C1 segment of cervical spinal cord (tissue), 14 donors: ENCODE data around the gene AIF1L.

Experiments
- DNase-seq, 14 donors: peaks; one replicate each; lab custom pipeline; 2025; lab: John Stamatoyannopoulos, UW

The AIF1L gene

DNA sequence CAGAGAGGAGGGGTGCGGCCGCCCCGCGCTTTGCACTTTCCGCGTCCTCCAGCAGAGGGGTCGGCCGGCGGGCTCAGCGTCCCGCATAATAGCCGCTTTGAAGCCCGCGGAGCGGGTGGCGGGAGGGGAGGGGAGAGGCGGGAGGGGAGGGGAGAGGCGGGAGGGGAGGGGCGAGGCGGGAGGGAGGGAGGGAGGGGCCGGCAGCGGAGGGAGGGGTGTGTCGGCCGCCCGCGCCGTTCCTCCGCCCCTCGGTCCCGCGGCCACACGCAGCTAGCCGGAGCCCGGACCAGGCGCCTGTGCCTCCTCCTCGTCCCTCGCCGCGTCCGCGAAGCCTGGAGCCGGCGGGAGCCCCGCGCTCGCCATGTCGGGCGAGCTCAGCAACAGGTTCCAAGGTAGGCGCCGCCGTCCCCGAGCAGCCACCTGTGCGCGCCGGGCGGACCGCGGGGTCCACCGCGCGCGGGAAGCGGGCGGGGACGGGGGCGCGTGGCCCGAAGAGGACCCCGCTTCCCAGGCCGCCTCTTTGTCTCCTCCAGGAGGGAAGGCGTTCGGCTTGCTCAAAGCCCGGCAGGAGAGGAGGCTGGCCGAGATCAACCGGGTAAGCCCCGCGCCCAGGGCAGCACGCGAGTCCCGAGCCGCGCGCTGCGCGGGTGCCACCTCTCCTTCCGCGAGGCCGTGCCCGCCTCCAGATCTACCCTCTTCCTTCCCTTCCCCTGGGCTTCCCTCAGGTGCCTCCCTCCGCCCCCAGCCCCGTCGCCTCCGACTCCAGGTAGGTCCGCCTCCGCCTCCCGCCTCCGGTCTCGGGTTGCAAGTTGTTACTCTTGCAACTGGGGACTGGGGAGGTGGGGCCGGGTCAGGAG, at the start of gene AIF1L:
Gene AIF1L, plus strand, starts transcription at position 263 of the 857 bp plus-strand sequence. Its CDS starts 99 bp downstream, at position 362.
- peak in 10 of 14 donors; percentile 22 to 76 (median 44) for DNase-seq

DNA sequence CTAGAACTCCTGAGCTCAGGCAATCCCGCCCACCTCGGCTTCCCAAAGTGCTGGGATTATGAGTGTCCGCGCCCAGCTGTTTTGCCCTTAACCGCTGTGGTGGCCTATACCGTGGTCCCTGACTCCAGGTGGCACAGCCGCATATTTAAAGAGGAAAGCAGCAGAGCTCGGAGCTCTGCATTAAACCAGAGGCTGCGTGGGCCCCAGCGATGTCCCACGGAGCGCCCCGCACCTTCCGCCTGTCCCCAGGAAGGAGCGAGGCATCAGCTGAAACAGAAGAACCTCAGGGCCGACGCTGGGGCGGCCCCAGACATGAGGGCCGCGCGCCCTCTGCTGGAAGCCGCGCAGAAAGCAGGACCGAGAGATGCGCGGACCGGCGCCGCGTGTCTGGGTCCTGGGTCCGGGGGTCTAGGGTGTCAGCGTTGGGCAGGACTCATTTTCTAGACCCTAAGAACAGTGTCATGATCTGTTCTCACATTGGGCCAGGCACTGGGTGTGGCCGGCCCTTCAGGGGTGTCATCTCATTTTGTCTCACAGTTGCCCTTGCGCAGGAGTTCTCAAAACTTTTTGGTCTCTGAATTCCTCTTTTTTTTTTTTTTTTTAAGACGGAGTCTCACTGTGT, 49.6 kb upstream of the AIF1L start:
- DNase-seq: peak in 11 of 14 donors; percentile 9 to 73 (median 34)

DNA sequence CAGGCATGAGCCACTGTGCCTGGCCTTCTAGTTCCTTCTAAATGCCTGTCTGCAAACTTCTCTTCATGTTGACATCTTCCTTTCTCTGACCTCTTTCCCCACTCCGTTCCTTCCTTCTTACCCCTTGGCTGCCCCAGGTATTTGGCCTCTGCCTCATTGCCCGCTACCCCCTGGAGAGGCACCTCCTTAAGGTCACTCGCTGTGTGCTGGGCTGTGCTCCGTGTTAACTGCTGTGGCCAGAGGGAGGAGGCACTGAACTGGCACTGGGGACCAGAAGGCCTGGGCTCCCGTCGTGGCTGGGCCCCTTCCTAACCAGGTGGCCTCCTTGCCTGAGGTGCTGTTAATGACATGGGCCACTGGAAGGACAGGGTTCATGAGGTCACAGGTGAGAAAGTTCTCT, 48.0 kb upstream of the AIF1L start:
- no peak for DNase-seq

DNA sequence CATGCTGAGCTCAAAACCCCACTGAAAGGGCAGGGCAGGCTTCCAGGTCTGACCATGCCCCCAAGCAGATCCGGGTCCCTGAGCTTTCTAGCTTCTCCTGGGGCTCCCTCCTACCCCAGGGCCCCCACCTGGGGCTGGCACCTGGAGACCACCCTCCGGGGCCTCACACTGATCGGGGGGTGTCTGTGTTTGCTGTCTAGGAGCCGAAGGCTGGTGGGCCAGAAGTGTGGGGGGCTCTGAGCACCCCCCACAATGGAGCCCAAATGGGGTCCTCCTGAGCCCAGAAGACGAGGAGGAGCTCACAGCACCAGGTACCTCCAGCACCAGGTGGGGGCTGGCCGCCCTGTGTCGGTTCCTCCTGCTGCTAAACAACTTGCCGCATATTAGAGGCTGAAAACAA, 47.5 kb upstream of the AIF1L start:
- DNase-seq: no peak

DNA sequence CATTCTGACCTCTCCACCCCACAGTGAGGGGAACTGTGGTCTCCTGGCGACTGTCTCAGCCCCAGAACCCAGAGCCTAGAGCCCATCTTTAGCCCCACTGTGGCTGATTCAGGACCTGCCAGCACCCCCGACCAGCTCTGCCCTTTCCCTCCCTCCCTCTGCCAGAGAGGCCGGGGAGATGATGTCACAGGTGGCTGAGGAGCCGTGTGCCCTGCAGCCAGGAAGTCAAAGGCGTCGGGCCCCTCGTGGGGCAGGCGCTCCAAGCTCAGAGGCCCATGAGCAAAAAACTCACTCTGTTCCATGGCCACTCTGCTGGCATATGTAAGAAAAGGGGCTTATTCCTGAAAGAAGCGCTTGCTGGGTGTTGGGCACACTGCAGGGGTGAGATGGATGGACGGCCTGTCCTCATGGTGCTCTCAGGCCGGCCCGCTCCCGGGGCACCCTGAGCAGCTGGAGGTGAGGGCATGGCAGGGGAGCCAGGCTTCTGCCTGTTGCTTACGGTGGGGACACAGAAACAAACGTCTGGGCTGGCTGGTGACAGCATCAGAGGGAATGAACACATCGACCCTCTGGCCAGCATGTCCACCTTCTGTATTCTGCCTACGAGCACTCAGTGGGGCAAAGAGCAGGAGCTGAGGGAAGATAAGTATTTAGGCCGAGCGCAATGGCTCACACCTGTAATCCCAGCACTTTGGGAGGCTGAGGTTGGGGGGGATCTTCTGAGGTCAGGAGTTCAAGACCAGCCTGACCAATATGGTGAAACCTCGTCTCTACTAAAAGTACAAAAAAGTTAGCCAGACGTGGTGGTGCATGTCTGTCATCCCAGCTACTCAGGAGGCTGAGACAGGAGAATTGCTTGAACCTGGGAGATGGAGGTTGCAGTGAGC, 46.3 kb upstream of the AIF1L start:
- no peak for DNase-seq

DNA sequence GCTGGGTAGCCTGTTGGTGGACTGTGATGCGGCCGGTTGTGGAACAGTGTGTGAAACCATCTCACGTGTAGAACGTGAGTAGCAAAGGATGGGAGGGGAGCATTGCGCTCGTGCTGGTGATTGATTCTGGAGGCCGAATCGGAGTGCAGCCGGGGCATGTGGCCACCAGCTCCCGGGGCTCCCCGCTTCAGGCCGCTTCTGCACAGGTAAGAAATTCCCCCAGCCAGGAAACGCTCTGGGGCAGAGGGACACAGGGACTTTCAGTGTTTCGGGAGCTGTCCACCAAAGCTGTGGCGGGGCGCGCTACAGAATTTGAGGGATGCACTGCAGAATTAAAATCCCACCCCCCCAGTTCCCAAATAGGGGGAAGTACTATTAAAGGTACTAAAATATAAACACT, 45.5 kb upstream of the AIF1L start:
- DNase-seq: no peak

DNA sequence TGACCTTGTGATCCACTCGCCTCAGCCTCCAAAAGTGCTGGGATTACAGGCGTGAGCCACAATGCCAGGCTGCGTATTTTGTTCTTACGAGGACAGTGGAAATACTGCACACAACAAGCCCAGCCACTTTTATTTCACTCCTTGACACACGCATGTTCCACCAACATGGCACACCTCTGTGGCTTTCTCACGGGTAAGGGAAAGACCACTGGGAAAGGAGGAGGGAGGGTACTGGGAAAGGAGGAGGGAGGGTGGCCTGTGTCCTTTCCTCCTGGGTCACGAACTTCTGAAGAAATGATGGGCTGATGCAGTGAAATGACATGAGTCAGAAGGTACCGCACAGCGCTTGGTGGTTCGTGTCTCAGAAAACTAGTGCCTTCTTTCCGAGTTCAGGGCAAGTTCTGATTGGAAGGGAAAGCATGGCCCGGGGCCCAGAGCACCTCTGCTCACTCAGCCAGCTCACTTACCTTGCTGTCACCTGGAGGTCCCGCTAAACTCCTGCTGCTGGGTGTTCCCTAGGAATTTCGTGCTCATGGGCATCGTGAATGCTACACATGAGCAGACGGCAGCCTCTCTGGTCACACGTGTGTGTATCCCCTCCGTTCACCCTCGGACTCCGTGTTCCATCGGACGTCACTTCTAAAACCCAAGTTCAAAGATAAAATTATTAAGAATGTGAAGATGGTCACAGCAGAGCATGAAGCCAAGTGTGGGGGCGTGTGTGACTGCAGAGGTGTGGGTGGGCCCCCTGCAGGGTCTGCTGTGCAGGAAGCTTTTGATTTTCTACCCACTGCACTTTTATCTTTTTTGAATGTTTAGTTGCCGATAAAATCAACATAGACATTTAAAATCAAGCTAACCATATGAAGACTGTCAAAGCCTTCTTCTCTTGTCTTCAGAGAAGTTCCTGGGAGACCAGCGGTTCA, 44.5 kb upstream of the AIF1L start:
- DNase-seq: no peak

DNA sequence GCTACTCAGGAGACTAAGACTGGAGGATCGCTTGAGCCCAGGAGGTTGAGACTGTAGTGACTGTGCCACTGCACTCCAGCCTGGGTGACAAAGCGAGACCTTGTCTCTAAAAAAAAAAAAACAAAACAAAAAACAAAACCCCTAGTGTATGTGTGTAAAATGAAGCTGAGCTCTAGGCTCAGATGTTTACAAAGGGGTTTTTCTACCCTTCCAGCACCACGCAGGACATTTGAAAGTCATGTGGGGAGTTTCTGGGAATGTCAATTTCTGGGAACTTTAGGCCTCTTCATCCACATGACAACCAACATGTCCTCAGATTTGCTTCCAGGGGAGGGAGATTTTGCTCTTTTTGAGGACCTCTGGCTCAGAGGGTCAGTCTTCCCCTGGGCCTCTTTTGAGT, 42.4 kb upstream of the AIF1L start:
- peak in 9 of 14 donors; percentile 11 to 57 (median 32) for DNase-seq

DNA sequence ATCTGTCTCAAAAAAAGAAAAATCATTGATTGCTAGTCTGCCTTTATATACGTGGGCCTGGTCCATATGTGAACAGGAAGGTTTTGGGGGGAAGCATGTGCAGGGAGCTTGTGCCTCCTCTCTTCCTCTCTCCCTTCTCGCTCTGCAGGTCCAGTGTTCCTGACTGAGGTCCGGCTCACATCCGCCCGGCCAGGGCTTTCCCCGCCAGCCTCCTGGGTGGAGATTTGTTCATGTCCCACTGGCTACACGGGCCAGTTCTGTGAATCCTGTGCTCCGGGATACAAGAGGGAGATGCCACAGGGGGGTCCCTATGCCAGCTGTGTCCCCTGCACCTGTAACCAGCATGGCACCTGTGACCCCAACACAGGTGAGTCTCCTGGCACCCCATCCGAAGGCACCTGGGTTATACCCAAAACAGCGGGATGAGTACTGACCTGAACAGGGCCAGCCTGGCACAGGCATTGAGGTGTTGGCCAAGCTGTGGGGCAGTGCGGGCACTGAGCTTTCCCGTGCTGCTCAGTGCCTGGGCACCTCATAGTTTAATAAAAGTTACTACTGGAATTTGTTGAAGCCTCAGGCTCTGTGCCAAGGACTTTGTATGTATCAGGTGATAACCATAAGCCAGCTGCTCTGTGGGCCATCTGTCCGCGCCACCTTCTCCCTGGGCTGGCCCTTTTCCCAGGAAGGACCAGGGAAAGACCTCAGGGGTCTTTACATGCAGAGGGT, 39.4 kb upstream of the AIF1L start:
- no peak for DNase-seq

DNA sequence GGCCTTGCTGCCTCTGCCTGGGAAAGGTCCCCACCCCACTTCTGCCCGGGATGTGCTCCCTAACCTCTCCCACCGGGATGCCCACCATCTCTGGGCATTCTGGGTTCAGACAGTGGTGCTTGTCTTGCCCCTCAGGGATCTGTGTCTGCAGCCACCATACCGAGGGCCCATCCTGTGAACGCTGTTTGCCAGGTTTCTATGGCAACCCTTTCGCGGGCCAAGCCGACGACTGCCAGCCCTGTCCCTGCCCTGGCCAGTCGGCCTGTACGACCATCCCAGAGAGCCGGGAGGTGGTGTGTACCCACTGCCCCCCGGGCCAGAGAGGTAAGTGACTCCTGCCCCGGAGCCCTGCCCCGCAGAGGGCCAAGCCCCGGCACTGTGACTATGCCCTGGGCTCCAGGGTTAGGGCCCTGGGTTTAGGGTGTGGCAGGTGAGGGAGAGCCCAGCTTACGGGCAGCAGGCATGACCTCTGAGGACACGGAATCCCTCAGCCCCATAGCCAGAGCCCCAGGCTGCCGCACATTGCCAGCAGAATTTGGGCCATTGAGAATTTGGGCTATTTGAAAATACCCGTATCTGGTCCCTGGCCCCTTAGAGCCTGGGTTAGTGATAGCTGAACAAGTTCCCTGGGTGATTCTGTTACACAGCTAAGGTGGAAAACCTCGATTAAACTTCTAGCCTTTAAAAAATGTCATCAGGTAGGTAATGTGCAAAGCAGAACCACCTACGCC, 35.3 kb upstream of the AIF1L start:
- no peak for DNase-seq

DNA sequence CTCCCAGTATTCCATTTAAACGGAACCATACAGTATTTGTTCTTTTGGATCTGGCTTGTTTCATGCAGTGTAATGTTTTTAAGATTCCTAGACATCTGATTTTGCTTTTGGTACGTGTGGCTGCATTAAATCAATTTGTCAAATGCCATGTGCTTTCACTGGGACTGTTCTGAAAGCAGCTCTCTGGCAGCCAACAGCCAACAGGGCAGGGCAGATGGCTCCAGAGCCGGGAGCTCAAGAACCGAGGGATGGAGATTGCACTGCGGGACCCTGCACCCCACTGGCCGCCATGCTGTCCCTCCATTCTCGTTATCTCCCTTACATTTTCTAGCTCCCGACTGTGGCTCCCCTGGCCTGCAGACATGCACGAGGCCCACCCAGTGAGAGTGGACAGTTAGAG, 33.4 kb upstream of the AIF1L start:
- DNase-seq: peak in 1 of 14 donors; percentile 22

DNA sequence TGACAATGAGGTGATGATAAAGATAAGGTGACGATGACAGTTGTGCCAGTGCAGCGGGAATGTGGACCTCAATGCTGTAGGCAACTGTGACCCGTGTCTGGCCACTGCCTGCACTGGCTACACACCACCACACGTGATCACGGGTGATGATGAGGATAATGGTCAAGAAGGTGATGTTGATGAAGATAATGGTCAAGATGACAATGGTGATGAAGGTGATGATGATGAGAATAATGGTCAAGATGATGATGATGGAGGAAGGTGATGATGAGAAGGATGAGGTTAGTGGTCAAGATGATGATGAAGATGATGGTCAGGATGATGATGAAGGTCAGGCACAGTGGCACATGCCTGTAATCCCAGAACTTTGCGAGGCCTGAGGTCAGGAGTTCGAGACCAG, 30.7 kb upstream of the AIF1L start:
- DNase-seq: no peak

DNA sequence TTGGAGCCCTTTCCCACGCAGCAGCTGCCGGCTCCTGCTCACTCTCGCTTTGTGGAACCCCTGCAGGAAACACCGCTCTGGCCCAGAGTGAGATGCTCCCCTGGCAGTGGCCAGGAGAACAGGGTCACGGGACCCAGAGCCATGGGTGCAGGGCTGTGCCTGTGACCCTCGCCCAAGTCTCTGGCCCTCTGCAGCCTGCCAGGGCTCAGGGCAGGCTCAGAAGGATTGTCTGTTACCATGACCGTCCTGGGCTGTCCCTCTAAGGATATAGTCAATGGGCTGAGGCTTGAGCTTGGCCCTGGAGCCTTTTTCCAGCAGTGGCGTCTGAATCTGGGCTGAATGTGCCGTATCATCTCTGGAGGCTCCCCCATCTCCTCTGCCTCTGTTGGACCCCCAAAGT, 28.7 kb upstream of the AIF1L start:
- no peak for DNase-seq

DNA sequence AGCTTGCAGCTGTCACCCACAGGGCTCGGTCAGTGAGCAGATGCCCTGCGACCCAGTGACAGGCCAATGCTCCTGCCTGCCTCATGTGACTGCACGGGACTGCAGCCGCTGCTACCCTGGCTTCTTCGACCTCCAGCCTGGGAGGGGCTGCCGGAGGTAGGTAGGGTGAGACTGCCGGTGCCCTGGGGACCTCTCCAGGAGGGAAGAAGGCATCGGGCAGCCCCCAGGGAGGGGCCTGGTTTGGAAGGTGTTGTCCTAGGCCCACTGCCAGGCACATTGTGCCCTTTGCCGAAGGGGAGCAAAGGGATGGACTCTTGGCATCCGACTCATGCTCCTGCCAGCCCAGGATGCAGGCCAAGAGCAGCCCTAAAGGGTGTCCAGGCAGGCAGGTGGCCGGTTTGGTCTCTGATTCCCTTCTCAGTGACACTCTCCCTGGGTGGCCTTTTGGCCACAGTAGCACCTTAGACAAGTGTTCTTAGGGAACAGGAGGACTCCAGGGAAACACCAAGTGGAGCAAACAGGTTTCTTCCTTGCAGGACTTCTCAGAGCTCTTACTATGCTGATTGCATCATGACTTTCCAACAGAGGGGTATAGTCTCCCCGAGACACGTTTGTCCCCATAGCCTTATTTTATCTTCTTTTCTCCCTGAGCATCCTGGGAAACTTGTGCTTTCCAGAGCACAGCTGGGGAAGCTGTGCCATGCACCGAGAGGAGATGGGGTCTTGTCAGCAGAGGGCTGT, 28.1 kb upstream of the AIF1L start:
- no peak for DNase-seq

DNA sequence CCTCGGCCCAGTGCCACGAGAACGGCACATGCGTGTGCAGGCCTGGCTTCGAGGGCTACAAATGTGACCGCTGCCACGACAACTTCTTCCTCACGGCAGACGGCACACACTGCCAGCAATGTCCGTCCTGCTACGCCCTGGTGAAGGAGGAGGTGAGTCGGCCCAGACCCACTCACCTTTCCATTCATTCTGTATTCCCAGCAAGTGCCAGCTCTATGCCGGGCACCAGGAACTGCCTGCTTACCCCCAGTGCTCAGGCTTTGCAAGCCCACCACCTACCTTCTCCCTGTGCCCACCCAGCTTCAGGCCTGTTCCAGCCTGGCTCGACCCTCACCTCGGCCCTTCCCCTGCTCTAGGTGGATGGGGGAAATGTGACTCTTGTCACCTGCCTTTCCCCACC, 26.6 kb upstream of the AIF1L start:
- DNase-seq: no peak

DNA sequence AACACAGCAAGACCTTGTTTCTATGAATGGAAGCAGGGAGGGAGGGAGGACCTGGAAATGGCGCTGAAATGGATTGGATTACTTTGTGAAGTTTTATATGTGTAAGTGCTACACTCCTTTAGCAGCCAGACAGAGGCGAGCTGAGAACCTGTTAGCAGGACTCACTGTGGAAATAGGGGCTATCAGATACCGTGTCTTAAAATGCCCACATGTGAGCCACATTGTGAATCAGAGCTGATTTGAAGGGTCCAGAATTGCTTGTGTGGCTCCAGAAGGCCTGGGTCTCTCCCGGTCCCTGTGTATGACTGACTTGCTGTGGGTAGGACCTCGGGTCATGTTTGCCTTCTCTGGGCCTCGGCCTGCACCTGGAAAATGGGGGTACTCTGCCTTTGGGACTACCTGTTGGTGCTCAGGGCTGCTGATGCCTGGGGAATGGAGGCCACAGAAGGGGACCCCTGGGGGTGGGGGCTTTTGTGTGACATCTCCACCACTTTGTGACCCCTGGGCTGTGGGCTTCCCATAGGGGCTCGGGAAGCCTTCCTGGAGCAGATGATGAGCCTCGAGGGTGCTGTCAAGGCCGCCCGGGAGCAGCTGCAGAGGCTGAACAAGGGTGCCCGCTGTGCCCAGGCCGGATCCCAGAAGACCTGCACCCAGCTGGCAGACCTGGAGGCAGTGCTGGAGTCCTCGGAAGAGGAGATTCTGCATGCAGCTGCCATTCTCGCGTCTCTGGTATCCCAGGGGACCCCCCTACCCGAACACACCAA, 24.0 kb upstream of the AIF1L start:
- no peak for DNase-seq

DNA sequence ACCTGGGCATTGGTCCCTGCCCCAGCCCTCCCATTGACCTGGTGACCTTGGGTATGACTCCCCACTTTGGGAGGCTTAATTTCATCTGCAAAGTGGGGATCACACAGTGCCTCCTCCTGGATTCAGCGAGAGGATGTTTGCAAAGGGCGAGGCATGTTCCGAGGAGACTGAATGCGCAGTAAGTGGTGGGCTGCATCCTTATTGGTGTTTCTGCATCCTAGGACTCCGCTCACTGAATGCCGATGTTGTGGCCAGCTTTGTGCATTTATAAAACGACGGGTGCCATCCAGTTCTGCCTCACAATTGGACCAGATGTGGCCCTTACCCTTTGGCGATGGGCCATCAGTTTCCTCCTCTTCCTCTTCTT, 23.5 kb upstream of the AIF1L start:
- DNase-seq: no peak
